ENCODE measurements around the gene EEIG2.

DNA sequence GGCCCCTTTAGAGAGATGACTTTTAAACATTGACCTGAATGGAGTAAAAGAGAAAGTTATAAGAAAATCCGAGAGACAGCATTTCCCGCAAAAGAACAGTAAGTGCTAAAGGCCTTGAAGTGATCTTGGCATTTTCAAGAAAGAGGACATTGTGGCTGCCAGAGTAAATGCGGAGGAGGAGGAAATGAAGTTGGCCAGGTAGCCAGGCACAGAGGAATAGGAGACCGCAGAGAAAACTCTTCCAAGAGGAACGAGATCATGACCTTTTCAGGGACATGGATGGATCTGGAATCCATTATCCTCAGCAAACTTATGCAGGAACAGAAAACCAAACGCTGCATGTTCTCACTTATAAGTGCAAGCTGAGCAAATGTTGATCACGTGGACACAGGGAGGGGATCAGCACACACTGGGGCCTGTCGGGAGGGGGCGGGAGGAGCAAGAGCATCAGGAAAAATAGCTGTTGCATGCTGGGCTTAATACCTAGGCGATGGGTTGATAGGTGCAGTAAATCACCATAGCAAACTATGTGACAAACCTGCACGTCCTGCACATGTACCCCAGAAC lies 49.7 kb downstream of the EEIG2 start:
- TF ChIP-seq POLR2AphosphoS5 (IDR thresholded peaks at IDR 0.05; ENCODE audit: low read depth, low read length), result no peak
- TF ChIP-seq POLR2A (IDR thresholded peaks at IDR 0.05; ENCODE audit: low read depth, low read length), result no peak

All from GM12892 (cell line).